H1 (cell line): Measurements from ENCODE around the gene CHMP6. TPM values are rescaled to one million over a fixed set of nuclear protein-coding genes. Genes with fewer than 3 reads are reported as not detected.

ENCODE experiments used
- CTCF ChIA-PET: fragments of 300-600 bp; sonication (Branson Sonifier 250); formaldehyde crosslinking; loops from one replicate; lab custom pipeline; 2021; ENCODE audit not compliant: partially characterized antibody; lab: Charles Lee
- POLR2A ChIA-PET: fragments of 300-600 bp; sonication (Branson Sonifier 250); formaldehyde crosslinking; loops from one replicate; lab custom pipeline; 2021; ENCODE audit warnings: inconsistent platforms; ENCODE audit not compliant: partially characterized antibody; lab: Charles Lee
- DNase-seq, 2 experiments: peaks; one replicate each; pipeline versions ENCODE4 v3.0.0 to v3.0.0-alpha.2; 2010 to 2022; ENCODE audit warnings: low spot score in 2 of 2, low read depth in 1 of 2, mixed read lengths in 1 of 2
- FAIRE-seq: peaks from 2 replicates; lab custom pipeline; 2011; peaks lifted over from hg19 to GRCh38; lab: Jason Lieb, UNC
- H2AFZ ChIP-seq: 2 replicates; pipeline ENCODE4 v1.8.1; 2012; ENCODE audit warnings: low read length, inconsistent platforms
- H2AK5ac ChIP-seq: 2 replicates; pipeline ENCODE4 v1.6.1; 2013; ENCODE audit warnings: low read depth, low read length
- H2BK120ac ChIP-seq: replicated peaks from 2 replicates; pipeline ENCODE3; 2013; ENCODE audit warnings: low read depth, low read length, inconsistent platforms
- H2BK12ac ChIP-seq: 2 replicates; pipeline ENCODE4 v1.6.1; 2013; ENCODE audit warnings: low read depth, low read length
- H2BK15ac ChIP-seq: 2 replicates; pipeline ENCODE4 v1.6.1; 2013; ENCODE audit warnings: low read length
- H2BK20ac ChIP-seq: 2 replicates; pipeline ENCODE4 v1.6.1; 2013; ENCODE audit warnings: low read length
- H2BK5ac ChIP-seq: 2 replicates; pipeline ENCODE4 v1.6.1; 2013; ENCODE audit warnings: low read depth, low read length
- H3K14ac ChIP-seq: 2 replicates; pipeline ENCODE4 v1.6.1; 2013; ENCODE audit warnings: inconsistent platforms; ENCODE audit not compliant: insufficient read length
- H3K18ac ChIP-seq: 2 replicates; pipeline ENCODE4 v1.6.1; 2013; ENCODE audit warnings: low read length; ENCODE audit errors: extremely low read depth
- H3K23ac ChIP-seq: 2 replicates; pipeline ENCODE4 v1.6.1; 2013; ENCODE audit warnings: inconsistent platforms; ENCODE audit not compliant: insufficient read length
- H3K23me2 ChIP-seq: 2 replicates; pipeline ENCODE4 v1.6.1; 2013; ENCODE audit warnings: low read depth, low read length
- H3K27ac ChIP-seq: 2 replicates; pipeline ENCODE4 v1.6.1; 2011; ENCODE audit warnings: low read depth, low read length, inconsistent platforms
- H3K27me3 ChIP-seq, 4 experiments: replicated peaks in 1 of 4; 1 replicate in 1 of 4; 2 replicates in 3 of 4; pipeline versions ENCODE4 v1.6.1 to v1.8.1; 2011 to 2013; ENCODE audit warnings: low read length in 3 of 4, mild to moderate bottlenecking in 3 of 4, inconsistent platforms in 2 of 4, mixed read lengths in 2 of 4, moderate library complexity in 1 of 4; ENCODE audit not compliant: control insufficient read depth in 3 of 4, insufficient read depth in 3 of 4; ENCODE audit errors: extremely low read depth in 1 of 4
- H3K36me3 ChIP-seq, 4 experiments: 2 replicates each; pipeline versions ENCODE4 v1.6.1 to v1.8.1; 2011 to 2013; ENCODE audit warnings: mild to moderate bottlenecking in 4 of 4, low read length in 3 of 4, moderate library complexity in 2 of 4, control low read depth in 1 of 4, inconsistent platforms in 1 of 4; ENCODE audit not compliant: insufficient read depth in 4 of 4, control insufficient read depth in 2 of 4
- H3K4ac ChIP-seq: replicated peaks from 2 replicates; pipeline ENCODE3; 2013; ENCODE audit warnings: low read length, low read depth, mixed read lengths, inconsistent platforms; ENCODE audit not compliant: insufficient read length
- H3K4me1 ChIP-seq, 4 experiments: replicated peaks in 1 of 4; 1 replicate in 1 of 4; 2 replicates in 3 of 4; pipeline versions ENCODE4 v1.6.1 to v1.8.1; 2011 to 2013; ENCODE audit warnings: low read length in 3 of 4, inconsistent platforms in 2 of 4, mixed read lengths in 1 of 4; ENCODE audit not compliant: insufficient read depth in 4 of 4, control insufficient read depth in 3 of 4
- H3K4me2 ChIP-seq, 2 experiments: 2 replicates each; pipeline versions ENCODE4 v1.6.1 to v1.8.1; 2011 to 2013; ENCODE audit warnings: low read depth in 2 of 2, low read length in 2 of 2, control low read depth in 1 of 2, inconsistent platforms in 1 of 2, mild to moderate bottlenecking in 1 of 2; ENCODE audit not compliant: insufficient read depth in 1 of 2
- H3K4me3 ChIP-seq, 4 experiments: fragments of 200-600, 300-600 bp in 1 of 4; sonication (generic), shearing (Covaris generic), sonication (Bioruptor Twin) in 1 of 4; 2 replicates each; pipeline versions ENCODE4 v1.5.1 to v1.8.1; 2011 to 2016; ENCODE audit warnings: low read length in 4 of 4, low read depth in 3 of 4, control low read depth in 2 of 4, inconsistent platforms in 2 of 4, mild to moderate bottlenecking in 2 of 4, mixed read lengths in 1 of 4, moderate library complexity in 1 of 4; ENCODE audit not compliant: insufficient read depth in 2 of 4; ENCODE audit errors: extremely low read depth in 1 of 4
- H3K56ac ChIP-seq: replicated peaks from 2 replicates; pipeline ENCODE3; 2013; ENCODE audit warnings: low read depth, mild to moderate bottlenecking, mixed read lengths, low read length, inconsistent platforms; ENCODE audit not compliant: insufficient read length
- H3K79me1 ChIP-seq: 2 replicates; pipeline ENCODE4 v1.6.1; 2013; ENCODE audit warnings: low read depth, low read length, control low read depth
- H3K79me2 ChIP-seq, 2 experiments: 2 replicates each; pipeline versions ENCODE4 v1.6.1 to v1.8.1; 2012 to 2013; ENCODE audit warnings: low read length in 2 of 2, mild to moderate bottlenecking in 2 of 2, inconsistent platforms in 1 of 2; ENCODE audit not compliant: insufficient read depth in 2 of 2, control insufficient read depth in 1 of 2
- H3K9ac ChIP-seq, 4 experiments: replicated peaks in 1 of 4; 1 replicate in 1 of 4; 2 replicates in 3 of 4; pipeline versions ENCODE4 v1.6.1 to v1.8.1; 2011 to 2013; ENCODE audit warnings: low read depth in 3 of 4, low read length in 3 of 4, control low read depth in 2 of 4, mild to moderate bottlenecking in 2 of 4, moderate library complexity in 2 of 4, inconsistent platforms in 1 of 4; ENCODE audit errors: extremely low read depth in 1 of 4
- H3K9me3 ChIP-seq, 2 experiments: 2 replicates each; pipeline versions ENCODE4 v1.6.1 to v1.8.1; 2012 to 2013; ENCODE audit warnings: mild to moderate bottlenecking in 2 of 2, moderate library complexity in 2 of 2, control low read depth in 1 of 2, inconsistent platforms in 1 of 2, low read depth in 1 of 2, low read length in 1 of 2, mixed read lengths in 1 of 2; ENCODE audit not compliant: insufficient read depth in 2 of 2
- H4K20me1 ChIP-seq, 2 experiments: replicated peaks in 1 of 2; 2 replicates each; pipeline versions ENCODE3 to v1.8.1; 2011 to 2013; ENCODE audit warnings: inconsistent platforms in 2 of 2, low read length in 2 of 2, mild to moderate bottlenecking in 1 of 2; ENCODE audit not compliant: insufficient read depth in 2 of 2, control insufficient read depth in 1 of 2
- H4K5ac ChIP-seq: 2 replicates; pipeline ENCODE4 v1.6.1; 2013; ENCODE audit warnings: low read length, low read depth, mixed read lengths, inconsistent platforms; ENCODE audit not compliant: insufficient read length
- H4K8ac ChIP-seq: 2 replicates; pipeline ENCODE4 v1.8.0; 2013; ENCODE audit warnings: mild to moderate bottlenecking, moderate library complexity, low read length, inconsistent platforms; ENCODE audit not compliant: insufficient read depth; ENCODE audit errors: extremely low read depth
- H4K91ac ChIP-seq: replicated peaks from 2 replicates; pipeline ENCODE3; 2013; ENCODE audit warnings: low read length, mixed read lengths, inconsistent platforms; ENCODE audit not compliant: insufficient read length
- CHD1 ChIP-seq: IDR thresholded peaks from 2 replicates; pipeline ENCODE4 v1.6.1; 2012; ENCODE audit warnings: low read depth, low read length, improper control_type of control experiment
- CTBP2 ChIP-seq: IDR thresholded peaks from 2 replicates; pipeline ENCODE4 v1.7.0; 2011; ENCODE audit warnings: borderline replicate concordance, mild to moderate bottlenecking, moderate library complexity, mixed read lengths, low read length; ENCODE audit not compliant: insufficient read depth, insufficient read length
- EP300 ChIP-seq, 2 experiments: IDR thresholded peaks; 1 replicate in 1 of 2; 2 replicates in 1 of 2; pipeline ENCODE4 v1.6.1; 2011 to 2012; ENCODE audit warnings: low read depth in 2 of 2, low read length in 2 of 2, mild to moderate bottlenecking in 2 of 2, borderline replicate concordance in 1 of 2, inconsistent platforms in 1 of 2, moderate library complexity in 1 of 2
- JUN ChIP-seq: IDR thresholded peaks from 2 replicates; pipeline ENCODE4 v1.6.1; 2011; ENCODE audit warnings: low read depth, mild to moderate bottlenecking, improper control_type of control experiment, low read length
- KDM5A ChIP-seq: fragments of 200-600 bp; IDR thresholded peaks from 2 replicates; pipeline ENCODE4 v1.7.1; 2012; ENCODE audit warnings: mild to moderate bottlenecking, low read length, inconsistent platforms, mixed read lengths
- MAX ChIP-seq: IDR thresholded peaks from 2 replicates; pipeline ENCODE4 v1.6.1; 2012; ENCODE audit warnings: inconsistent platforms
- SIN3A ChIP-seq, 2 experiments: IDR thresholded peaks in 1 of 2; conservative IDR thresholded peaks in 1 of 2; 2 replicates each; pipeline ENCODE4 v1.6.1; 2011 to 2012; ENCODE audit warnings: low read length in 2 of 2, improper control_type of control experiment in 1 of 2, low read depth in 1 of 2, mild to moderate bottlenecking in 1 of 2
- TBP ChIP-seq: IDR thresholded peaks from 2 replicates; pipeline ENCODE4 v1.6.1; 2011; ENCODE audit warnings: low read depth, low read length, improper control_type of control experiment
- TEAD4 ChIP-seq: IDR thresholded peaks from 2 replicates; pipeline ENCODE4 v1.6.1; 2012; ENCODE audit warnings: low read depth, low read length, inconsistent platforms, mixed read lengths
- ZNF274 ChIP-seq: IDR thresholded peaks from 2 replicates; pipeline ENCODE4 v1.7.0; 2012; ENCODE audit warnings: low read length, borderline replicate concordance; ENCODE audit errors: extremely low read depth
- WGBS, 2 experiments: shearing (Covaris generic) in 1 of 2; methylation state at CpG; one replicate each; pipeline versions ENCODE4 v1.1.6 to v1.1.7; 2013 to 2015; ENCODE audit warnings: low lambda C conversion rate in 2 of 2, mixed read lengths in 2 of 2, inconsistent platforms in 1 of 2, low coverage in 1 of 2, missing lambda C conversion rate in 1 of 2; ENCODE audit not compliant: insufficient replicate concordance in 2 of 2, insufficient coverage in 1 of 2, insufficient read length in 1 of 2; ENCODE audit errors: extremely low coverage in 1 of 2, missing lambda C conversion rate in 1 of 2; 5-methylcytosine and 5-hydroxymethylcytosine counted together
- polyA plus RNA-seq, 7 experiments: library from polyadenylated mRNA; depleted of rRNA in 3 of 7; stranded (reverse) in 5 of 7; unstranded in 2 of 7; fragments of >200 nt in 5 of 7; fragments of 200-250 nt in 2 of 7; gene quantifications; 1 replicate in 5 of 7; 2 replicates in 1 of 7; 4 replicates in 1 of 7; pipeline versions ENCODE4 v1.2.1 to v1.2.3, GENCODE V29; 2011 to 2013; ENCODE audit warnings: missing spikeins in 2 of 7, mixed read lengths in 2 of 7
- total RNA-seq: library from RNA; stranded (reverse); fragmentation: NEBNext Ultra II Directional; extraction: Animal tissue kit (Norgen Biotek cat#: 25700); gene quantifications from 2 replicates; pipeline ENCODE4 v1.2.1, GENCODE V29; 2021

Gene CHMP6
- total and polyA plus RNA-seq, 2 of the 8 experiments (the other 6 are each of a cell fraction or from before 2014, with no cell fraction given): 15.7 to 24.3 TPM

GRCh38 chr17:81011951-81012350 is 20.3 kb downstream of the CHMP6 start:
- no peaks in the 10 kb centered on the region for H3K23me2 ChIP-seq
- no peak overlapping the region for H3K23ac ChIP-seq
- DNase-seq (no peak), FAIRE-seq (no peak)
- H2BK12ac ChIP-seq: no peak overlapping the region
- no peak overlapping the region for H2BK20ac ChIP-seq
- H2BK15ac ChIP-seq: no peak overlapping the region
- H3K18ac ChIP-seq: no peak overlapping the region
- no peak overlapping the region for H3K27ac ChIP-seq
- H3K9me3 ChIP-seq: peaks cover 9 to 12% of the 10 kb centered on the region in 2 experiments
- no peak overlapping the region for H4K8ac ChIP-seq
- H2BK5ac ChIP-seq: no peak overlapping the region
- no peaks in the 10 kb centered on the region for H3K4me1 ChIP-seq
- no peak overlapping the region for H3K9ac ChIP-seq
- H3K79me1 ChIP-seq: no peaks in the 10 kb centered on the region
- H2AK5ac ChIP-seq: no peak overlapping the region
- H3K4me2 ChIP-seq: no peak overlapping the region
- POLR2A ChIA-PET: no interaction called here
- no peaks in the 10 kb centered on the region; a peak in 1 of 7 replicates for H3K27me3 ChIP-seq
- TF ChIP-seq CTBP2: no peak
- no peak for TF ChIP-seq CHD1
- no peak for TF ChIP-seq TBP
- TF ChIP-seq SIN3A (conservative IDR thresholded peaks at IDR 0.05 in 1 of 2, IDR thresholded peaks at IDR 0.05 in 1 of 2; ENCODE audit: low read depth in 1 of 2, low read length in 2 of 2): no peak
- TF ChIP-seq ZNF274: no peak
- no peak for TF ChIP-seq TEAD4
- no peak for TF ChIP-seq EP300 (IDR thresholded peaks at IDR 0.05; ENCODE audit: borderline replicate concordance in 1 of 2, low read depth in 2 of 2, low read length in 2 of 2)
- TF ChIP-seq JUN: no peak
- TF ChIP-seq MAX: no peak
- TF ChIP-seq KDM5A: no peak
- TF ChIP-seq, all 59 proteins: peak for 0
- Histone ChIP-seq H3K36me3 (no peaks in the 10 kb centered on the region), H4K5ac (no peak overlapping the region), H4K91ac (no peak overlapping the region), H3K79me2 (no peaks in the 10 kb centered on the region), H4K20me1 (no peaks in the 10 kb centered on the region), H2AFZ (no peak overlapping the region), H3K4ac (no peak overlapping the region), H3K14ac (no peak overlapping the region), H3K56ac (no peak overlapping the region), H2BK120ac (no peak overlapping the region), H3K4me3 (no peak overlapping the region)
- CTCF ChIA-PET: interaction anchor here (4.6 kb wide), 1 partner anchor 12 kb away, joined by 29 read pairs; no protein-coding TSS in a partner anchor
- WGBS, 2 experiments: 72% methylated on average over 3 of the region's 3 CpGs; no CpG with 5 or more reads in 1 of the 2 experiments
